CD14-positive monocyte (primary cell): Measurements from ENCODE around the gene UCMA. TPM values are rescaled to one million over a fixed set of nuclear protein-coding genes. Genes with fewer than 3 reads are reported as not detected.

Experiments used
- DNase-seq, 3 donors: peaks; one replicate each; pipeline ENCODE4 v3.0.0-alpha.2; 2011 to 2022
- H2AFZ ChIP-seq: 2 replicates; pipeline ENCODE4 v1.6.0; 2012; ENCODE audit warnings: mild to moderate bottlenecking, low read depth, low read length, inconsistent platforms; ENCODE audit not compliant: insufficient read depth, poor library complexity, severe bottlenecking
- H3K27ac ChIP-seq, 2 donors: 1 replicate in 1 of 2; 2 replicates in 1 of 2; pipeline ENCODE4 v1.5.1; 2012 to 2013; ENCODE audit warnings: low read length in 2 of 2, control low read depth in 1 of 2, inconsistent platforms in 1 of 2, low read depth in 1 of 2, mild to moderate bottlenecking in 1 of 2
- H3K27me3 ChIP-seq, 2 donors: one replicate each; pipeline versions ENCODE4 v1.6.0 to v1.6.1; 2011 to 2013; ENCODE audit warnings: low read length in 2 of 2; ENCODE audit not compliant: control insufficient read depth in 2 of 2, insufficient read depth in 2 of 2
- H3K36me3 ChIP-seq, 2 donors: replicated peaks in 1 of 2; 1 replicate in 1 of 2; 2 replicates in 1 of 2; pipeline versions ENCODE4 v1.5.1 to v1.6.1; 2012 to 2013; ENCODE audit warnings: low read length in 2 of 2, control low read depth in 1 of 2, inconsistent platforms in 1 of 2, mild to moderate bottlenecking in 1 of 2; ENCODE audit not compliant: insufficient read depth in 2 of 2, control insufficient read depth in 1 of 2
- H3K4me1 ChIP-seq, 2 donors: 1 replicate in 1 of 2; 2 replicates in 1 of 2; pipeline versions ENCODE4 v1.5.1 to v1.6.1; 2012 to 2013; ENCODE audit warnings: low read length in 2 of 2, control low read depth in 1 of 2, inconsistent platforms in 1 of 2, mild to moderate bottlenecking in 1 of 2, moderate library complexity in 1 of 2; ENCODE audit not compliant: insufficient read depth in 2 of 2, control insufficient read depth in 1 of 2
- H3K4me2 ChIP-seq: replicated peaks from 2 replicates; pipeline ENCODE3; 2012; ENCODE audit warnings: low read length, moderate library complexity, mild to moderate bottlenecking; ENCODE audit not compliant: poor library complexity, severe bottlenecking; ENCODE audit errors: extremely low read depth
- H3K4me3 ChIP-seq, 3 experiments: fragments of 200-600 bp in 1 of 3; sonication (generic) in 1 of 3; replicated peaks in 1 of 3; 1 replicate in 2 of 3; 2 replicates in 1 of 3; pipeline ENCODE4 v1.5.1; 2011 to 2013; ENCODE audit warnings: low read length in 3 of 3, mild to moderate bottlenecking in 3 of 3, control low read depth in 2 of 3, low read depth in 2 of 3, inconsistent platforms in 1 of 3, moderate library complexity in 1 of 3
- H3K79me2 ChIP-seq: 2 replicates; pipeline ENCODE4 v1.6.0; 2012; ENCODE audit warnings: mild to moderate bottlenecking, control low read depth, inconsistent platforms, low read length, moderate library complexity; ENCODE audit not compliant: insufficient read depth
- H3K9ac ChIP-seq: 2 replicates; pipeline ENCODE4 v1.6.0; 2017; ENCODE audit warnings: low read length, mild to moderate bottlenecking; ENCODE audit not compliant: insufficient read depth, poor library complexity, severe bottlenecking
- H3K9me3 ChIP-seq, 2 donors: replicated peaks in 1 of 2; 1 replicate in 1 of 2; 2 replicates in 1 of 2; pipeline versions ENCODE4 v1.5.1 to v1.6.1; 2012 to 2013; ENCODE audit warnings: low read length in 2 of 2, control low read depth in 1 of 2; ENCODE audit not compliant: control insufficient read depth in 1 of 2, insufficient read depth in 1 of 2
- H4K20me1 ChIP-seq: 2 replicates; pipeline ENCODE4 v1.6.0; 2012; ENCODE audit warnings: mild to moderate bottlenecking, low read length, control low read depth, moderate library complexity; ENCODE audit not compliant: insufficient read depth
- H3K27ac Mint-ChIP-seq, 7 donors: one replicate each; pipeline ENCODE4 v1.8.0; 2020; ENCODE audit warnings: mild to moderate bottlenecking in 7 of 7, mixed read lengths in 7 of 7, moderate library complexity in 6 of 7, inconsistent platforms in 2 of 7
- H3K27me3 Mint-ChIP-seq, 3 donors: one replicate each; pipeline ENCODE4 v1.8.0; 2021 to 2022; ENCODE audit warnings: low read depth in 3 of 3, mild to moderate bottlenecking in 3 of 3, mixed read lengths in 3 of 3, moderate library complexity in 3 of 3, inconsistent platforms in 1 of 3
- H3K36me3 Mint-ChIP-seq, 2 donors: one replicate each; pipeline ENCODE4 v1.8.0; 2020; ENCODE audit warnings: mixed read lengths in 2 of 2, inconsistent platforms in 1 of 2, mild to moderate bottlenecking in 1 of 2
- H3K4me1 Mint-ChIP-seq: one replicate; pipeline ENCODE4 v1.8.0; 2020; ENCODE audit warnings: mild to moderate bottlenecking, mixed read lengths
- H3K4me3 Mint-ChIP-seq, 2 donors: one replicate each; pipeline ENCODE4 v1.8.0; 2020; ENCODE audit warnings: mild to moderate bottlenecking in 2 of 2, mixed read lengths in 2 of 2, moderate library complexity in 1 of 2
- H3K9me3 Mint-ChIP-seq, 7 donors: one replicate each; pipeline ENCODE4 v1.8.0; 2020 to 2022; ENCODE audit warnings: mixed read lengths in 7 of 7, mild to moderate bottlenecking in 6 of 7, moderate library complexity in 6 of 7, inconsistent platforms in 2 of 7
- WGBS: methylation state at CpG from one replicate; pipeline ENCODE4 v1.1.5; 2013; ENCODE audit warnings: missing lambda C conversion rate; ENCODE audit not compliant: insufficient coverage; 5-methylcytosine and 5-hydroxymethylcytosine counted together
- intact Hi-C, 2 donors: fragments of 100-400 bp; cut with micrococcal nuclease; formaldehyde crosslinking; loops; one replicate each; pipeline versions ENCODE4 v1.15.0 to v1.15.1; 2023
- polyA plus RNA-seq, 3 donors: library from polyadenylated mRNA; depleted of rRNA in 1 of 3; unstranded in 2 of 3; stranded (reverse) in 1 of 3; fragments of 300-500 nt in 2 of 3; fragments of >200 nt in 1 of 3; fragmentation: Illumina TruSeq in 2 of 3; gene quantifications; 1 replicate in 2 of 3; 2 replicates in 1 of 3; pipeline ENCODE4 v1.2.3, GENCODE V29; 2012 to 2021
- TF ChIP-seq, protein P1 (sequence below): fragments of 200-600 bp; IDR thresholded peaks from one replicate; pipeline ENCODE4 v1.8.0; 2022; ENCODE audit warnings: antibody characterized with exemption, mild to moderate bottlenecking

Gene UCMA
- polyA plus RNA-seq, 3 donors = not detected

DNA sequence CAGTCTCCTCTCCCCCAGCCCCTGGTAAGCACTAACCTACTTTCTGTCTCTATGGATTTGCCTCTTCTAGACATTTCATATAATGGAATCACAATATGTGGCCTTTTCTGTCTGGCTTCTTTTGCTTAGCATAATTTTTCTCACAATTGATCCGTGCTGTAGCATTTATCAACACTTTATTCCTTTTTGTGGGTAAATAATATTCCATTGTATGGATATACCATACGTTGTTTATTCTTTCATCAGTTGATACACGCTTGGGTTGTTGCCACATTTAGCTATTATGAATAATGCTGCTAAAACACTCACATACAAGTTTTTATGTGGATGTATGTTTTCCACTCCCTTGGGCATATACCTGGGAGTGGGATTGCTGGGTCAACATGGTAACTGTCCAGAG is 47.0 kb downstream of the UCMA start:
- Histone ChIP-seq H3K27me3 (no peaks in the 10 kb centered on the region), H3K79me2 (no peaks in the 10 kb centered on the region), H2AFZ (no peak overlapping the region), H3K4me2 (no peak overlapping the region), H3K9me3 (no peaks in the 10 kb centered on the region), H3K4me1 (no peaks in the 10 kb centered on the region), H3K36me3 (peaks cover 19 to 78% of the 10 kb centered on the region in 2 donors), H3K27ac (no peak overlapping the region), H4K20me1 (no peaks in the 10 kb centered on the region), H3K9ac (no peak overlapping the region), H3K4me3 (no peak overlapping the region)
- no CpG with 5 or more reads among the region's 3 CpGs for WGBS
- no peak overlapping the region for H3K27ac Mint-ChIP-seq
- no peak for DNase-seq
- H3K4me3 Mint-ChIP-seq = no peak overlapping the region
- peaks cover 0 to 9% (median 0%) of the 10 kb centered on the region in 7 donors for H3K9me3 Mint-ChIP-seq
- TF ChIP-seq, protein P1, sequence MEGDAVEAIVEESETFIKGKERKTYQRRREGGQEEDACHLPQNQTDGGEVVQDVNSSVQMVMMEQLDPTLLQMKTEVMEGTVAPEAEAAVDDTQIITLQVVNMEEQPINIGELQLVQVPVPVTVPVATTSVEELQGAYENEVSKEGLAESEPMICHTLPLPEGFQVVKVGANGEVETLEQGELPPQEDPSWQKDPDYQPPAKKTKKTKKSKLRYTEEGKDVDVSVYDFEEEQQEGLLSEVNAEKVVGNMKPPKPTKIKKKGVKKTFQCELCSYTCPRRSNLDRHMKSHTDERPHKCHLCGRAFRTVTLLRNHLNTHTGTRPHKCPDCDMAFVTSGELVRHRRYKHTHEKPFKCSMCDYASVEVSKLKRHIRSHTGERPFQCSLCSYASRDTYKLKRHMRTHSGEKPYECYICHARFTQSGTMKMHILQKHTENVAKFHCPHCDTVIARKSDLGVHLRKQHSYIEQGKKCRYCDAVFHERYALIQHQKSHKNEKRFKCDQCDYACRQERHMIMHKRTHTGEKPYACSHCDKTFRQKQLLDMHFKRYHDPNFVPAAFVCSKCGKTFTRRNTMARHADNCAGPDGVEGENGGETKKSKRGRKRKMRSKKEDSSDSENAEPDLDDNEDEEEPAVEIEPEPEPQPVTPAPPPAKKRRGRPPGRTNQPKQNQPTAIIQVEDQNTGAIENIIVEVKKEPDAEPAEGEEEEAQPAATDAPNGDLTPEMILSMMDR = no peak
- peaks cover 36 to 69% of the 10 kb centered on the region in 2 donors for H3K36me3 Mint-ChIP-seq
- H3K27me3 Mint-ChIP-seq = peaks cover 0 to 2% (median 0%) of the 10 kb centered on the region in 3 donors
- intact Hi-C loops = no loop called here
- no peaks in the 10 kb centered on the region for H3K4me1 Mint-ChIP-seq

GRCh38 chr10:13184730-13185514 is 49.3 kb downstream of the UCMA start:
- Mint-ChIP-seq H3K36me3 (peaks cover 40 to 74% of the 10 kb centered on the region in 2 donors), H3K4me3 (no peak overlapping the region)

More at GRCh38 chr10:13184730-13185514, 49.3 kb downstream of the UCMA start:
- TF ChIP-seq, protein P1 = no peak
- intact Hi-C loops = no loop called here
- H3K9me3 ChIP-seq = no peaks in the 10 kb centered on the region
- no peak overlapping the region for H3K9ac ChIP-seq
- H2AFZ ChIP-seq = no peak overlapping the region
- no peaks in the 10 kb centered on the region for H3K4me1 ChIP-seq
- peaks cover 0 to 2% (median 0%) of the 10 kb centered on the region in 3 donors for H3K27me3 Mint-ChIP-seq
- H3K4me2 ChIP-seq = no peak overlapping the region
- H3K27me3 ChIP-seq = no peaks in the 10 kb centered on the region
- H3K27ac ChIP-seq = no peak overlapping the region
- H4K20me1 ChIP-seq = no peaks in the 10 kb centered on the region
- H3K4me1 Mint-ChIP-seq = no peaks in the 10 kb centered on the region
- H3K36me3 ChIP-seq = peaks cover 17 to 78% of the 10 kb centered on the region in 2 donors
- no peaks in the 10 kb centered on the region for H3K79me2 ChIP-seq
- 99% methylated on average over 5 of the region's 5 CpGs for WGBS
- H3K9me3 Mint-ChIP-seq = peaks cover 0 to 9% (median 0%) of the 10 kb centered on the region in 7 donors
- no peak for DNase-seq
- H3K4me3 ChIP-seq = no peak overlapping the region
- H3K27ac Mint-ChIP-seq = no peak overlapping the region
